HepG2 (cell line): Measurements from ENCODE around the gene GLDC. TPM values are rescaled to one million over a fixed set of nuclear protein-coding genes. Genes with fewer than 3 reads are reported as not detected.
A peak's percentile ranks its signal among the peaks of the same experiment; 100 is the strongest.

Source experiments
- CAMTA2 ChIP-seq: sonication (generic); formaldehyde crosslinking; IDR thresholded peaks from 2 replicates; pipeline ENCODE4 v1.4.0; 2020; ENCODE audit warnings: mild to moderate bottlenecking, missing genetic modification reagents, borderline replicate concordance
- CSRNP2 ChIP-seq: sonication (generic); formaldehyde crosslinking; conservative IDR thresholded peaks from 2 replicates; pipeline ENCODE4 v1.8.0; 2022; ENCODE audit warnings: low read depth, missing genetic modification reagents
- DDIT3 ChIP-seq: sonication (generic); formaldehyde crosslinking; IDR thresholded peaks from 2 replicates; pipeline ENCODE4 v1.4.0; 2020; ENCODE audit warnings: mild to moderate bottlenecking, missing genetic modification reagents
- ELF4 ChIP-seq: sonication (generic); formaldehyde crosslinking; IDR thresholded peaks from 2 replicates; pipeline ENCODE4 v1.5.0; 2020; ENCODE audit warnings: missing genetic modification reagents, mild to moderate bottlenecking, moderate library complexity, borderline replicate concordance
- GRHL1 ChIP-seq: sonication (generic); formaldehyde crosslinking; conservative IDR thresholded peaks from 2 replicates; pipeline ENCODE4 v1.8.0; 2022; ENCODE audit warnings: missing genetic modification reagents
- MBNL3 ChIP-seq: fragments of 250-450 bp; sonication (Bioruptor Pico); conservative IDR thresholded peaks from 2 replicates; pipeline ENCODE4 v1.8.0; 2022; ENCODE audit warnings: mild to moderate bottlenecking, inconsistent platforms
- MTA3 ChIP-seq: sonication (generic); formaldehyde crosslinking; IDR thresholded peaks from 2 replicates; pipeline ENCODE4 v1.4.0; 2020; ENCODE audit warnings: missing genetic modification reagents
- NAIF1 ChIP-seq: sonication (generic); formaldehyde crosslinking; IDR thresholded peaks from 2 replicates; pipeline ENCODE4 v1.5.0; 2020; ENCODE audit warnings: mild to moderate bottlenecking, missing genetic modification reagents, borderline replicate concordance
- NRL ChIP-seq: sonication (generic); formaldehyde crosslinking; IDR thresholded peaks from 2 replicates; pipeline ENCODE4 v1.5.0; 2020; ENCODE audit warnings: missing genetic modification reagents, mild to moderate bottlenecking, moderate library complexity, borderline replicate concordance
- RBM22 ChIP-seq: fragments of 200-400 bp; formaldehyde crosslinking; optimal IDR thresholded peaks from 2 replicates; pipeline ENCODE3; 2017; ENCODE audit warnings: mild to moderate bottlenecking, low read length, moderate library complexity
- SMAD1 ChIP-seq: sonication (generic); formaldehyde crosslinking; IDR thresholded peaks from 2 replicates; pipeline ENCODE4 v1.4.0; 2020; ENCODE audit warnings: missing genetic modification reagents, low read depth, mild to moderate bottlenecking, borderline replicate concordance
- SMAD3 ChIP-seq: sonication (generic); formaldehyde crosslinking; IDR thresholded peaks from 2 replicates; pipeline ENCODE4 v1.4.0; 2020; ENCODE audit warnings: missing genetic modification reagents
- SP1 ChIP-seq, 2 experiments: fragments of 450-650 bp in 1 of 2; sonication (generic) in 1 of 2; formaldehyde crosslinking in 1 of 2; IDR thresholded peaks; 2 replicates each; pipeline versions ENCODE4 v1.4.0 to v1.6.1; 2016 to 2020; ENCODE audit warnings: missing genetic modification reagents in 1 of 2
- TBX2 ChIP-seq: sonication (generic); formaldehyde crosslinking; IDR thresholded peaks from 2 replicates; pipeline ENCODE4 v1.5.0; 2020; ENCODE audit warnings: missing genetic modification reagents, mild to moderate bottlenecking, borderline replicate concordance
- ZBTB8A ChIP-seq: sonication (generic); formaldehyde crosslinking; IDR thresholded peaks from 2 replicates; pipeline ENCODE4 v1.4.0; 2020; ENCODE audit warnings: mild to moderate bottlenecking, low read depth, missing genetic modification reagents, borderline replicate concordance
- ZMYM2 ChIP-seq: sonication (generic); formaldehyde crosslinking; IDR thresholded peaks from 2 replicates; pipeline ENCODE4 v1.8.0; 2022; ENCODE audit warnings: mild to moderate bottlenecking, missing genetic modification reagents
- ZNF3 ChIP-seq: IDR thresholded peaks from 2 replicates; pipeline ENCODE4 v1.7.0; 2017; ENCODE audit warnings: inconsistent platforms
- ZNF337 ChIP-seq: sonication (generic); formaldehyde crosslinking; IDR thresholded peaks from 2 replicates; pipeline ENCODE4 v1.5.1; 2020; ENCODE audit warnings: missing genetic modification reagents, low read depth, mild to moderate bottlenecking, borderline replicate concordance
- ZNF775 ChIP-seq: sonication (generic); formaldehyde crosslinking; IDR thresholded peaks from 2 replicates; pipeline ENCODE4 v1.4.0; 2020; ENCODE audit warnings: missing genetic modification reagents, mild to moderate bottlenecking, moderate library complexity, borderline replicate concordance
- polyA plus RNA-seq, 8 experiments: library from polyadenylated mRNA; depleted of rRNA in 3 of 8; stranded (reverse) in 7 of 8; unstranded in 1 of 8; fragments of >200 nt; fragmentation: Illumina TruSeq in 4 of 8; extraction: Trizol in 4 of 8; gene quantifications; 2 replicates each; pipeline versions ENCODE4 v1.2.1 to v1.2.3, GENCODE V29; 2011 to 2016; ENCODE audit warnings: low read depth in 4 of 8, missing spikeins in 1 of 8, mixed read lengths in 1 of 8; ENCODE audit not compliant: insufficient read depth in 1 of 8
- total RNA-seq, 5 experiments: library from RNA; depleted of rRNA; stranded (reverse); fragments of >200 nt; fragmentation: Illumina TruSeq; extraction: Trizol; gene quantifications; 2 replicates each; pipeline ENCODE4 v1.2.3, GENCODE V29; 2016; ENCODE audit warnings: low read depth in 1 of 5
- TF ChIP-seq, protein P1 (sequence below): sonication (generic); formaldehyde crosslinking; conservative IDR thresholded peaks from 2 replicates; pipeline ENCODE4 v1.8.0; 2022; ENCODE audit warnings: mild to moderate bottlenecking, moderate library complexity, missing genetic modification reagents
- TF ChIP-seq, protein P2 (sequence below): sonication (generic); formaldehyde crosslinking; IDR thresholded peaks from 2 replicates; pipeline ENCODE4 v1.5.1; 2020; ENCODE audit warnings: missing genetic modification reagents, mild to moderate bottlenecking, borderline replicate concordance

The GLDC gene
- total and polyA plus RNA-seq, 2 of the 13 experiments (the other 11 are each of a cell fraction or from before 2014, with no cell fraction given) = 59.3 to 115 TPM

GRCh38 chr9:6681147-6681956, 35.8 kb upstream of the GLDC start (continued):
- TF ChIP-seq, protein P1, sequence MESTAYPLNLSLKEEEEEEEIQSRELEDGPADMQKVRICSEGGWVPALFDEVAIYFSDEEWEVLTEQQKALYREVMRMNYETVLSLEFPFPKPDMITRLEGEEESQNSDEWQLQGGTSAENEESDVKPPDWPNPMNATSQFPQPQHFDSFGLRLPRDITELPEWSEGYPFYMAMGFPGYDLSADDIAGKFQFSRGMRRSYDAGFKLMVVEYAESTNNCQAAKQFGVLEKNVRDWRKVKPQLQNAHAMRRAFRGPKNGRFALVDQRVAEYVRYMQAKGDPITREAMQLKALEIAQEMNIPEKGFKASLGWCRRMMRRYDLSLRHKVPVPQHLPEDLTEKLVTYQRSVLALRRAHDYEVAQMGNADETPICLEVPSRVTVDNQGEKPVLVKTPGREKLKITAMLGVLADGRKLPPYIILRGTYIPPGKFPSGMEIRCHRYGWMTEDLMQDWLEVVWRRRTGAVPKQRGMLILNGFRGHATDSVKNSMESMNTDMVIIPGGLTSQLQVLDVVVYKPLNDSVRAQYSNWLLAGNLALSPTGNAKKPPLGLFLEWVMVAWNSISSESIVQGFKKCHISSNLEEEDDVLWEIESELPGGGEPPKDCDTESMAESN (CRISPR knock-in tag) = peak; percentile 81
- peak; percentile 88 for TF ChIP-seq SMAD1
- TF ChIP-seq ZNF3 (CRISPR knock-in tag) = no peak
- TF ChIP-seq ZBTB8A = no peak
- TF ChIP-seq CAMTA2 (CRISPR knock-in tag) = peak; percentile 62; the same call in 1 of the 2 replicates
- no peak for TF ChIP-seq MTA3 (CRISPR knock-in tag)
- TF ChIP-seq DDIT3 = no peak
- peak; percentile 85; the same call in 1 of the 2 replicates for TF ChIP-seq ZNF337 (CRISPR knock-in tag)
- peak; percentile 87 for TF ChIP-seq NRL (CRISPR knock-in tag)
- TF ChIP-seq ELF4 (CRISPR knock-in tag) = peak; percentile 85
- peak; percentile 36; the same call in 1 of the 2 replicates for TF ChIP-seq NAIF1 (CRISPR knock-in tag)
- TF ChIP-seq MBNL3 (CRISPR knock-in tag) = no peak
- TF ChIP-seq SP1 (IDR thresholded peaks at IDR 0.05) = peak; percentile 58; the same call in 1 of the 2 replicates
- peak; percentile 47 for TF ChIP-seq SP1 (CRISPR knock-in tag; IDR thresholded peaks at IDR 0.05)
- TF ChIP-seq, protein P2, sequence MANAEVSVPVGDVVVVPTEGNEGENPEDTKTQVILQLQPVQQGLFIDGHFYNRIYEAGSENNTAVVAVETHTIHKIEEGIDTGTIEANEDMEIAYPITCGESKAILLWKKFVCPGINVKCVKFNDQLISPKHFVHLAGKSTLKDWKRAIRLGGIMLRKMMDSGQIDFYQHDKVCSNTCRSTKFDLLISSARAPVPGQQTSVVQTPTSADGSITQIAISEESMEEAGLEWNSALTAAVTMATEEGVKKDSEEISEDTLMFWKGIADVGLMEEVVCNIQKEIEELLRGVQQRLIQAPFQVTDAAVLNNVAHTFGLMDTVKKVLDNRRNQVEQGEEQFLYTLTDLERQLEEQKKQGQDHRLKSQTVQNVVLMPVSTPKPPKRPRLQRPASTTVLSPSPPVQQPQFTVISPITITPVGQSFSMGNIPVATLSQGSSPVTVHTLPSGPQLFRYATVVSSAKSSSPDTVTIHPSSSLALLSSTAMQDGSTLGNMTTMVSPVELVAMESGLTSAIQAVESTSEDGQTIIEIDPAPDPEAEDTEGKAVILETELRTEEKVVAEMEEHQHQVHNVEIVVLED (CRISPR knock-in tag) = peak; percentile 81
- TF ChIP-seq GRHL1 (CRISPR knock-in tag) = no peak
- TF ChIP-seq SMAD3 (CRISPR knock-in tag) = no peak; the same call in 1 of the 2 replicates
- no peak; the same call in 1 of the 2 replicates for TF ChIP-seq ZNF775
- TF ChIP-seq RBM22 = peak; percentile 71
- TF ChIP-seq CSRNP2 (CRISPR knock-in tag) = no peak; the same call in 1 of the 2 replicates
- peak; percentile 93 for TF ChIP-seq TBX2
- TF ChIP-seq ZMYM2 (CRISPR knock-in tag) = peak; percentile 71
